C4-2B (cell line): ENCODE data around the gene MAP2K2.

Experiments
- CTCF ChIP-seq: fragments of 450-650 bp; conservative IDR thresholded peaks from 2 replicates; pipeline ENCODE4 v1.5.1; 2017; ENCODE audit warnings: mild to moderate bottlenecking
- ZFX ChIP-seq: fragments of 450-650 bp; IDR thresholded peaks from 2 replicates; pipeline ENCODE4 v1.6.1; 2017

GRCh38 chr19:4044990-4045465, 78.9 kb downstream of the MAP2K2 start:
- TF ChIP-seq CTCF (no peak), ZFX (no peak)
